Trophoblast cell (in vitro differentiated cells and primary cell): ENCODE measurements around the gene DGKH.

ENCODE experiments used
- DNase-seq, 2 donors: peaks; one replicate each; pipeline ENCODE4 v3.0.0-alpha.2; 2016
- H2AFZ ChIP-seq: 2 replicates; pipeline ENCODE4 v1.6.1; 2013; ENCODE audit warnings: low read length, moderate library complexity, mild to moderate bottlenecking; ENCODE audit not compliant: insufficient read depth, poor library complexity
- H2AK5ac ChIP-seq: 2 replicates; pipeline ENCODE4 v1.6.1; 2013; ENCODE audit warnings: mild to moderate bottlenecking, low read length
- H2BK120ac ChIP-seq: 2 replicates; pipeline ENCODE4 v1.6.1; 2013; ENCODE audit warnings: low read length, mild to moderate bottlenecking, moderate library complexity; ENCODE audit not compliant: insufficient read depth, poor library complexity
- H2BK12ac ChIP-seq: 2 replicates; pipeline ENCODE4 v1.6.1; 2013; ENCODE audit warnings: mild to moderate bottlenecking, low read length, moderate library complexity
- H2BK5ac ChIP-seq: 2 replicates; pipeline ENCODE4 v1.6.1; 2013; ENCODE audit warnings: low read length, low read depth, moderate library complexity, mild to moderate bottlenecking; ENCODE audit not compliant: poor library complexity
- H3K14ac ChIP-seq: 2 replicates; pipeline ENCODE4 v1.6.1; 2013; ENCODE audit warnings: mild to moderate bottlenecking, low read length
- H3K18ac ChIP-seq: 2 replicates; pipeline ENCODE4 v1.6.1; 2013; ENCODE audit warnings: mild to moderate bottlenecking, low read length
- H3K23ac ChIP-seq: 2 replicates; pipeline ENCODE4 v1.6.1; 2013; ENCODE audit warnings: low read length
- H3K27ac ChIP-seq: 2 replicates; pipeline ENCODE4 v1.5.1; 2013; ENCODE audit warnings: low read depth, mild to moderate bottlenecking, inconsistent platforms, low read length, moderate library complexity
- H3K27me3 ChIP-seq: 2 replicates; pipeline ENCODE4 v1.6.1; 2013; ENCODE audit warnings: inconsistent platforms, mild to moderate bottlenecking, low read length, moderate library complexity; ENCODE audit not compliant: insufficient read depth
- H3K36me3 ChIP-seq, 2 experiments: 1 replicate in 1 of 2; 2 replicates in 1 of 2; pipeline ENCODE4 v1.6.1; 2013; ENCODE audit warnings: low read length in 2 of 2, mild to moderate bottlenecking in 2 of 2, moderate library complexity in 1 of 2; ENCODE audit not compliant: insufficient read depth in 2 of 2, control insufficient read depth in 1 of 2
- H3K4ac ChIP-seq: 2 replicates; pipeline ENCODE4 v1.6.1; 2013; ENCODE audit warnings: low read depth, mild to moderate bottlenecking, low read length, moderate library complexity
- H3K4me1 ChIP-seq, 2 experiments: 1 replicate in 1 of 2; 2 replicates in 1 of 2; pipeline ENCODE4 v1.6.1; 2013; ENCODE audit warnings: low read length in 2 of 2, mild to moderate bottlenecking in 2 of 2, moderate library complexity in 1 of 2; ENCODE audit not compliant: insufficient read depth in 2 of 2, control insufficient read depth in 1 of 2
- H3K4me2 ChIP-seq: 2 replicates; pipeline ENCODE4 v1.6.1; 2013; ENCODE audit warnings: inconsistent platforms, mild to moderate bottlenecking, low read length, moderate library complexity
- H3K4me3 ChIP-seq: 2 replicates; pipeline ENCODE4 v1.5.1; 2013; ENCODE audit warnings: mild to moderate bottlenecking, low read depth, low read length, inconsistent platforms
- H3K79me1 ChIP-seq: one replicate; pipeline ENCODE4 v1.6.1; 2013; ENCODE audit warnings: low read length
- H3K79me2 ChIP-seq: 2 replicates; pipeline ENCODE4 v1.6.1; 2013; ENCODE audit warnings: low read length, mild to moderate bottlenecking; ENCODE audit not compliant: control insufficient read depth, insufficient read depth, poor library complexity
- H3K9ac ChIP-seq: 2 replicates; pipeline ENCODE4 v1.6.1; 2013; ENCODE audit warnings: mild to moderate bottlenecking, low read length
- H3K9me3 ChIP-seq: 2 replicates; pipeline ENCODE4 v1.6.1; 2013; ENCODE audit warnings: low read depth, mild to moderate bottlenecking, control low read depth, inconsistent platforms, low read length; ENCODE audit not compliant: insufficient read depth
- H4K12ac ChIP-seq: 2 replicates; pipeline ENCODE4 v1.6.1; 2013; ENCODE audit warnings: low read depth, mild to moderate bottlenecking, low read length, moderate library complexity
- H4K8ac ChIP-seq: 2 replicates; pipeline ENCODE4 v1.6.1; 2013; ENCODE audit warnings: low read depth, mild to moderate bottlenecking, low read length, moderate library complexity
- H4K91ac ChIP-seq: one replicate; pipeline ENCODE4 v1.6.1; 2013; ENCODE audit warnings: low read depth, mild to moderate bottlenecking, low read length, moderate library complexity
- WGBS: extraction: QIAGEN DNeasy Blood & Tissue Kit; methylation state at CpG from one replicate; pipeline ENCODE4 v1.1.7; 2013; ENCODE audit warnings: missing lambda C conversion rate; ENCODE audit not compliant: insufficient read length, insufficient coverage; ENCODE audit errors: extremely low coverage; 5-methylcytosine and 5-hydroxymethylcytosine counted together

DGKH gene

DNA sequence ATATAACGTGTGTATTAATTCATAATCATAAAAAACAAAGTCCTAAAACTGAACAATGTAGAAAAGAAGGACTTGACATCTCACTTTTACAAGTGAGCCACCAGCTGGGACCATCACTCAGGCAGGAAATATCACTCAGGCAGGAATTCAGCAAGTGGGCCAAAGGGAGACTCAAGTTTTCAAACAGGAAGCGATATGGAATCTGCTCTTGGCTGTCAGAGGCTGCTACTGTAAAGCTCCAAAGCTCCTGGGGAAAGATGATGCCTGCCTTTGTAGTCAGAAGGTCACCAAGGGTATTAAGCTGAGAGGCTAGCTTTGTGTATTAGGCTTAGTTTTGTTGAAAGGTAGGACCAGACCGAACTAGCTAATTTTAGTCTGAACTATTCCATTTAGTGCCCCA lies 218.0 kb downstream of the DGKH start:
- no peak overlapping the region for H3K23ac ChIP-seq
- H3K9me3 ChIP-seq = no peaks in the 10 kb centered on the region
- peaks cover 3% of the 10 kb centered on the region for H3K79me1 ChIP-seq
- H2AK5ac ChIP-seq = no peak overlapping the region
- peaks cover 0 to 3% of the 10 kb centered on the region in 2 experiments for H3K4me1 ChIP-seq
- H2BK120ac ChIP-seq = no peak overlapping the region
- no peak overlapping the region for H3K14ac ChIP-seq
- no peak overlapping the region for H2AFZ ChIP-seq
- no peak overlapping the region for H3K4ac ChIP-seq
- H2BK5ac ChIP-seq = no peak overlapping the region
- no peak overlapping the region for H4K8ac ChIP-seq
- no peak overlapping the region for H3K18ac ChIP-seq
- H3K9ac ChIP-seq = no peak overlapping the region
- H4K91ac ChIP-seq = no peak overlapping the region
- peaks cover 3% of the 10 kb centered on the region for H3K79me2 ChIP-seq
- no peak overlapping the region for H4K12ac ChIP-seq
- H3K4me3 ChIP-seq = no peak overlapping the region
- no peak overlapping the region for H3K27ac ChIP-seq
- no peaks in the 10 kb centered on the region for H3K27me3 ChIP-seq
- H2BK12ac ChIP-seq = no peak overlapping the region
- no peak overlapping the region for H3K4me2 ChIP-seq
- peak in 1 of 2 donors; percentile 9 for DNase-seq
- H3K36me3 ChIP-seq = no peaks in the 10 kb centered on the region
- WGBS = no CpG with 5 or more reads among the region's 3 CpGs

DNA sequence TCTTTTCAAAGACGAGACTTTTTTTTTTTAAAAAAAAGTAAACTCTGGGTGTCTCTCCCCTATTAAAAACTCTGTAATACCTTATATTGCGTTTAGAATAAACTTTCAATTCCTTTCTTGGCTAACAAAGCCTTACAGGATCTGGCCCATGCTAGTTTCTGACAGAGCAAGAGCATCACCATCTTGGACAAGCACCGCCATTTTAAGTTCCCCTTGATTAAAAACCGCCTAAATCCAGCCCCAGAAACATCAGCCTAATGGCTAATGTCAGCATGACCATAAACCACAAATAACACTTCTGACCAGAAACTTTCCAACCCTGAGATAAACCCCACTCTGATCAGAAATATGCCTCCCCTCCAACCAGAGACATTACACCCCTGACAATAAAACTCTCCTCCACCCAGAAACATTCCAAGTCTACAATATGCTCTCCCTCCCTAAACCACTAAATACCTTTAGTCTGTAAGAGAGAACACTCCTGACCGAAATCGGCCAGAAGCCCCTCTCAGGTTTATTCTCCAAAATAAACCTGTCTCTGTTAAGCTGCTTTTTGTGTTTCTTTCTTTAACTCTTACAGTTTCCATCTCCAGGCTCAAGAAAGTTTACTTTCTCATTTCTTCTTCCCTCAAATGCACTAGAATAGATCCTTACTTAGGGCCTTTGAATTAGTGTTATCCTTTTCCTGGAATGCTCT lies 221.9 kb downstream of the DGKH start:
- H3K36me3 ChIP-seq = no peaks in the 10 kb centered on the region
- WGBS = no CpG with 5 or more reads among the region's 6 CpGs
- no peak overlapping the region for H4K8ac ChIP-seq
- H3K4ac ChIP-seq = no peak overlapping the region
- no peak overlapping the region for H4K12ac ChIP-seq
- H2BK12ac ChIP-seq = no peak overlapping the region
- no peak overlapping the region for H3K14ac ChIP-seq
- peaks cover 12% of the 10 kb centered on the region for H3K79me1 ChIP-seq
- H2AFZ ChIP-seq = no peak overlapping the region
- H3K18ac ChIP-seq = no peak overlapping the region
- H2BK120ac ChIP-seq = no peak overlapping the region
- DNase-seq = no peak
- H3K27ac ChIP-seq = no peak overlapping the region
- H3K23ac ChIP-seq = no peak overlapping the region
- H3K4me3 ChIP-seq = no peak overlapping the region
- H3K9ac ChIP-seq = no peak overlapping the region
- H3K4me1 ChIP-seq = peaks cover 0 to 3% of the 10 kb centered on the region in 2 experiments
- no peak overlapping the region for H4K91ac ChIP-seq
- no peak overlapping the region for H2AK5ac ChIP-seq
- no peaks in the 10 kb centered on the region for H3K27me3 ChIP-seq
- no peak overlapping the region for H3K4me2 ChIP-seq
- H3K9me3 ChIP-seq = no peaks in the 10 kb centered on the region
- H3K79me2 ChIP-seq = peaks cover 9% of the 10 kb centered on the region
- H2BK5ac ChIP-seq = no peak overlapping the region

DNA sequence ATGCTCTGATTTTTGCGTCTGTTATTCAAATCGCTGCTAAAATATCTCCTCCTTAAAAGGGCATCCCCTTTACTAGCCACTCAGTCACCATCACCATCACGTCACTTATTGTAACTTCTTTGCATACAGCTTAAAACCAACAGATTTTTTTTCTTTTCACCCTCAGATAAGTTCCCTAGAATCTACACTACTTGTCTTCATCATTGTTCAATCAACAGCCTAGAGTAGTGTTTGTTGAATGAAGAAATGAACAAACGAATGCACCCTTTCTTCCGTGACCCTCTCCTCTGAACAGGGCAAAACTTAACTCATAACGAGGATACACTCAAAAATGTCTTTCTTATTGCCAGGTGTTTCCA lies 222.4 kb downstream of the DGKH start:
- Histone ChIP-seq H3K4me3 (no peak overlapping the region), H4K8ac (peak overlapping the region; percentile 96), H2AFZ (no peak overlapping the region), H3K14ac (no peak overlapping the region), H2BK12ac (no peak overlapping the region), H3K4me1 (peaks cover 0 to 3% of the 10 kb centered on the region in 2 experiments), H3K79me1 (peaks cover 12% of the 10 kb centered on the region), H3K18ac (no peak overlapping the region), H3K9ac (no peak overlapping the region), H3K79me2 (peaks cover 9% of the 10 kb centered on the region), H3K4ac (no peak overlapping the region), H2BK5ac (no peak overlapping the region), H2BK120ac (no peak overlapping the region), H3K27ac (no peak overlapping the region), H4K91ac (peak overlapping the region; percentile 66), H3K9me3 (no peaks in the 10 kb centered on the region), H3K27me3 (no peaks in the 10 kb centered on the region), H3K23ac (no peak overlapping the region), H4K12ac (no peak overlapping the region), H2AK5ac (no peak overlapping the region), H3K4me2 (peak overlapping the region; percentile 54), H3K36me3 (no peaks in the 10 kb centered on the region)
- DNase-seq = no peak
- no CpG with 5 or more reads among the region's 6 CpGs for WGBS

DNA sequence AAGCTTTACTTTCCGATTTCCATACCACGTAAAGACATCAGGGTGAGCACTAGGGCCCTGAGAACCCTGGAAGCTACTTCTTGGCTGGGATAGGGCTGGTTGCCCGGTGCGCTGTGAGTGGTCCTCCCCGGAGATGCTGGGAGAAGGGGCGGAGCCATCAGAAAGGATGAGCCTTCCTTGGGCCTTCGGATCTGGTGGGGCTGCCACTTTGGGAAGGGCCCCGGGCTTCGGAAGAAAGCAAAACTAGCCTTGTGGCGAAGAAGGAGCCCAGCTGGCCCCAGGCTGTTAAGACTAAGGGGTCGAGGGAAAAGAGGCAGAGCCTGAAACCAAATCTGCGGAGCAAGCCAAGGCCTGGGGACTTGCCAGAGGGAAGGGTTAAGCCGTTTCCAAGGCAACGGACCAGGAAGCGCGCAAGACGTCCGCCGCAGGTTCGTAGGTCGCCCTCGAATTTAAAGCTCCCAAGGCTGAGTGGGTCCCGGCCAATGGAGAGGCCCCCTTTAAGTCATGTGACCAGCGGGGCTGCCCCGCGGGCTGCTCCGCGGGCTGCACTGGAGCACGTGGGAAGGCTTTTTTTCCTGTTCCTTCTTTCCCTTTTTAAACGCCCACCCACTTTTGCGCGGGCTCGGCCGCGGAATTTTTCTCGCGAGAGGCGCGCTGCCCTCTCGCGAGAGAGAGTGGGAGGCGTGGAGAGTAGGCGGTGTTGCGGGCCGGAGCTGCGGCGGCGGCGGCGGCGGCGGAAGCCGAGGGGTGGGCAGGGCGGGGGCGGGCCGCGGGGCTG lies 223.1 kb downstream of the DGKH start:
- no peaks in the 10 kb centered on the region for H3K27me3 ChIP-seq
- H3K4ac ChIP-seq = peak overlapping the region; percentile 17
- peaks cover 12% of the 10 kb centered on the region for H3K79me1 ChIP-seq
- H4K91ac ChIP-seq = peak overlapping the region; percentile 66
- peaks cover 9% of the 10 kb centered on the region for H3K79me2 ChIP-seq
- H3K23ac ChIP-seq = no peak overlapping the region
- H3K9ac ChIP-seq = no peak overlapping the region
- H3K9me3 ChIP-seq = no peaks in the 10 kb centered on the region
- H2BK5ac ChIP-seq = peak overlapping the region; percentile 52
- peak overlapping the region; percentile 96 for H4K8ac ChIP-seq
- no CpG with 5 or more reads among the region's 57 CpGs for WGBS
- peak overlapping the region; percentile 54 for H3K4me2 ChIP-seq
- H3K4me1 ChIP-seq = peaks cover 0 to 3% of the 10 kb centered on the region in 2 experiments
- peak overlapping the region; percentile 97 for H3K4me3 ChIP-seq
- H2BK12ac ChIP-seq = peak overlapping the region; percentile 8
- H2AK5ac ChIP-seq = no peak overlapping the region
- H2BK120ac ChIP-seq = peak overlapping the region; percentile 70
- no peaks in the 10 kb centered on the region for H3K36me3 ChIP-seq
- H2AFZ ChIP-seq = peak overlapping the region; percentile 92
- peak overlapping the region; percentile 59 for H3K14ac ChIP-seq
- H4K12ac ChIP-seq = peak overlapping the region; percentile 67
- peak overlapping the region; percentile 86 for H3K18ac ChIP-seq
- peak; percentile 97 to 98 for DNase-seq
- H3K27ac ChIP-seq = peak overlapping the region; percentile 24
